Mesenchymal stem cell (in vitro differentiated cells and primary cell): ENCODE data around the gene RBMXL3.

Experiments
- DNase-seq: peaks from one replicate; pipeline ENCODE4 v3.0.0-alpha.2; 2013
- H2AFZ ChIP-seq: one replicate; pipeline ENCODE4 v1.6.1; 2013; ENCODE audit warnings: low read depth, mild to moderate bottlenecking, control low read depth, inconsistent platforms, low read length, moderate library complexity
- H2AK5ac ChIP-seq: 2 replicates; pipeline ENCODE4 v1.6.1; 2013; ENCODE audit warnings: low read length, moderate library complexity, mild to moderate bottlenecking, inconsistent platforms; ENCODE audit not compliant: severe bottlenecking
- H2BK120ac ChIP-seq: one replicate; pipeline ENCODE4 v1.6.1; 2013; ENCODE audit warnings: low read depth, mild to moderate bottlenecking, inconsistent platforms, low read length, moderate library complexity
- H2BK12ac ChIP-seq, 2 experiments: one replicate each; pipeline ENCODE4 v1.6.1; 2013; ENCODE audit warnings: inconsistent platforms in 2 of 2, low read length in 2 of 2, mild to moderate bottlenecking in 2 of 2, moderate library complexity in 2 of 2, control low read depth in 1 of 2
- H2BK15ac ChIP-seq: one replicate; pipeline ENCODE4 v1.6.1; 2013; ENCODE audit warnings: mild to moderate bottlenecking, low read depth, inconsistent platforms; ENCODE audit not compliant: poor library complexity, severe bottlenecking
- H2BK5ac ChIP-seq: 2 replicates; pipeline ENCODE4 v1.6.1; 2013; ENCODE audit warnings: low read depth, mild to moderate bottlenecking, low read length, control low read depth, inconsistent platforms; ENCODE audit not compliant: poor library complexity, severe bottlenecking
- H3K14ac ChIP-seq, 2 experiments: one replicate each; pipeline ENCODE4 v1.6.1; 2013; ENCODE audit warnings: inconsistent platforms in 2 of 2, low read length in 2 of 2, control low read depth in 1 of 2, mild to moderate bottlenecking in 1 of 2, moderate library complexity in 1 of 2
- H3K18ac ChIP-seq, 2 experiments: one replicate each; pipeline ENCODE4 v1.6.1; 2013; ENCODE audit warnings: inconsistent platforms in 2 of 2, low read length in 2 of 2, control low read depth in 1 of 2, low read depth in 1 of 2, mild to moderate bottlenecking in 1 of 2
- H3K23ac ChIP-seq, 2 experiments: one replicate each; pipeline ENCODE4 v1.6.1; 2013; ENCODE audit warnings: inconsistent platforms in 2 of 2, low read length in 2 of 2, mild to moderate bottlenecking in 2 of 2, moderate library complexity in 2 of 2, control low read depth in 1 of 2
- H3K27ac ChIP-seq: 2 replicates; pipeline ENCODE4 v1.5.1; 2013; ENCODE audit warnings: mild to moderate bottlenecking, moderate library complexity, low read length, control low read depth, inconsistent platforms; ENCODE audit not compliant: poor library complexity, severe bottlenecking
- H3K27me3 ChIP-seq, 2 experiments: 2 replicates each; pipeline versions ENCODE4 v1.6.1 to v1.7.0; 2013; ENCODE audit warnings: low read length in 2 of 2, mild to moderate bottlenecking in 2 of 2, moderate library complexity in 2 of 2, control low read depth in 1 of 2, inconsistent platforms in 1 of 2; ENCODE audit not compliant: control insufficient read depth in 1 of 2, insufficient read depth in 1 of 2
- H3K36me3 ChIP-seq, 2 experiments: 2 replicates each; pipeline versions ENCODE4 v1.6.1 to v1.7.0; 2013; ENCODE audit warnings: low read length in 2 of 2, control low read depth in 1 of 2, inconsistent platforms in 1 of 2, low read depth in 1 of 2, mild to moderate bottlenecking in 1 of 2; ENCODE audit not compliant: insufficient read depth in 2 of 2, control insufficient read depth in 1 of 2
- H3K4ac ChIP-seq, 2 experiments: one replicate each; pipeline ENCODE4 v1.6.1; 2013; ENCODE audit warnings: inconsistent platforms in 2 of 2, low read length in 2 of 2, mild to moderate bottlenecking in 2 of 2, moderate library complexity in 2 of 2, control low read depth in 1 of 2, low read depth in 1 of 2
- H3K4me1 ChIP-seq: 2 replicates; pipeline ENCODE4 v1.6.1; 2013; ENCODE audit warnings: low read depth, low read length, control low read depth; ENCODE audit not compliant: control insufficient read depth, insufficient read depth
- H3K4me2 ChIP-seq: 2 replicates; pipeline ENCODE4 v1.6.1; 2013; ENCODE audit warnings: low read length, mild to moderate bottlenecking, inconsistent platforms; ENCODE audit not compliant: poor library complexity, severe bottlenecking
- H3K4me3 ChIP-seq, 2 experiments: 2 replicates each; pipeline versions ENCODE4 v1.5.1 to v1.7.0; 2013; ENCODE audit warnings: low read length in 2 of 2, mild to moderate bottlenecking in 2 of 2, control low read depth in 1 of 2, low read depth in 1 of 2; ENCODE audit not compliant: insufficient read depth in 1 of 2
- H3K79me1 ChIP-seq: replicated peaks from 2 replicates; pipeline ENCODE4 v1.6.1; 2013; ENCODE audit warnings: mild to moderate bottlenecking, control low read depth, low read length, inconsistent platforms; ENCODE audit not compliant: poor library complexity, severe bottlenecking
- H3K9ac ChIP-seq: 2 replicates; pipeline ENCODE4 v1.7.0; 2013; ENCODE audit warnings: mild to moderate bottlenecking, low read length, moderate library complexity
- H3K9me3 ChIP-seq: 2 replicates; pipeline ENCODE4 v1.7.0; 2013; ENCODE audit warnings: mild to moderate bottlenecking, low read length; ENCODE audit not compliant: control insufficient read depth
- H4K8ac ChIP-seq: one replicate; pipeline ENCODE4 v1.6.1; 2013; ENCODE audit warnings: inconsistent platforms, mild to moderate bottlenecking, low read length, moderate library complexity
- H4K91ac ChIP-seq: one replicate; pipeline ENCODE4 v1.6.1; 2013; ENCODE audit warnings: mild to moderate bottlenecking, low read length, inconsistent platforms
- WGBS: methylation state at CpG from one replicate; pipeline ENCODE4 v1.1.7; 2013; ENCODE audit warnings: mixed read lengths; 5-methylcytosine and 5-hydroxymethylcytosine counted together

The RBMXL3 gene

GRCh38 chrX:115189646-115190635 is 731 bp downstream of the RBMXL3 start:
- H3K14ac ChIP-seq = no peak overlapping the region
- peaks cover 18% of the 10 kb centered on the region for H3K79me1 ChIP-seq
- H3K36me3 ChIP-seq = peaks cover 0 to 19% of the 10 kb centered on the region in 2 experiments
- no peak overlapping the region for H3K9ac ChIP-seq
- no peak overlapping the region for H2AFZ ChIP-seq
- H4K8ac ChIP-seq = no peak overlapping the region
- H3K4me1 ChIP-seq = no peaks in the 10 kb centered on the region
- no peak for DNase-seq
- H3K27ac ChIP-seq = no peak overlapping the region
- no peak overlapping the region for H4K91ac ChIP-seq
- no peak overlapping the region for H2BK12ac ChIP-seq
- H3K4me2 ChIP-seq = no peak overlapping the region
- H3K27me3 ChIP-seq = peaks cover 0 to 6% of the 10 kb centered on the region in 2 experiments
- WGBS = 99% methylated on average over 56 of the region's 76 CpGs
- no peak overlapping the region for H2BK15ac ChIP-seq
- H2BK5ac ChIP-seq = no peak overlapping the region
- H2AK5ac ChIP-seq = no peak overlapping the region
- no peak overlapping the region for H3K23ac ChIP-seq
- no peak overlapping the region for H2BK120ac ChIP-seq
- H3K4me3 ChIP-seq = no peak overlapping the region
- H3K9me3 ChIP-seq = no peaks in the 10 kb centered on the region
- no peak overlapping the region for H3K18ac ChIP-seq
- H3K4ac ChIP-seq = no peak overlapping the region

GRCh38 chrX:115190636-115191489 is 1.7 kb downstream of the RBMXL3 start:
- no peaks in the 10 kb centered on the region for H3K9me3 ChIP-seq

GRCh38 chrX:115191490-115192243 is 2.5 kb downstream of the RBMXL3 start:
- no peak overlapping the region for H4K8ac ChIP-seq
- no peak overlapping the region for H3K4ac ChIP-seq
- no peak overlapping the region for H2BK15ac ChIP-seq
- H4K91ac ChIP-seq = no peak overlapping the region
- no peak overlapping the region for H2AFZ ChIP-seq
- no peaks in the 10 kb centered on the region for H3K9me3 ChIP-seq
- H3K9ac ChIP-seq = no peak overlapping the region
- H3K36me3 ChIP-seq = peaks cover 0 to 19% of the 10 kb centered on the region in 2 experiments
- H2AK5ac ChIP-seq = no peak overlapping the region
- H3K4me1 ChIP-seq = no peaks in the 10 kb centered on the region
- no peak overlapping the region for H3K14ac ChIP-seq
- H3K27ac ChIP-seq = no peak overlapping the region
- no peak overlapping the region for H3K4me2 ChIP-seq
- H3K27me3 ChIP-seq = peaks cover 0 to 12% of the 10 kb centered on the region in 2 experiments
- DNase-seq = no peak
- H3K18ac ChIP-seq = no peak overlapping the region
- 97% methylated on average over 57 of the region's 64 CpGs for WGBS
- H3K4me3 ChIP-seq = no peak overlapping the region
- H2BK120ac ChIP-seq = no peak overlapping the region
- no peak overlapping the region for H2BK5ac ChIP-seq
- H3K79me1 ChIP-seq = peaks cover 21% of the 10 kb centered on the region
- H3K23ac ChIP-seq = no peak overlapping the region
- no peak overlapping the region for H2BK12ac ChIP-seq

More at GRCh38 chrX:115190636-115191489, 1.7 kb downstream of the RBMXL3 start:
- Histone ChIP-seq H4K8ac (no peak overlapping the region), H2BK120ac (no peak overlapping the region), H3K14ac (no peak overlapping the region), H3K4me1 (no peaks in the 10 kb centered on the region), H3K4ac (no peak overlapping the region), H2BK5ac (no peak overlapping the region), H3K27ac (no peak overlapping the region), H2BK15ac (no peak overlapping the region), H3K36me3 (peaks cover 0 to 19% of the 10 kb centered on the region in 2 experiments), H3K9ac (no peak overlapping the region), H3K18ac (no peak overlapping the region), H4K91ac (no peak overlapping the region), H3K23ac (no peak overlapping the region), H3K27me3 (peaks cover 0 to 6% of the 10 kb centered on the region in 2 experiments), H2AK5ac (no peak overlapping the region), H3K4me2 (no peak overlapping the region), H3K79me1 (peaks cover 18% of the 10 kb centered on the region), H2BK12ac (no peak overlapping the region), H2AFZ (no peak overlapping the region), H3K4me3 (no peak overlapping the region)
- 97% methylated on average over 61 of the region's 64 CpGs for WGBS
- DNase-seq = no peak
